OCI-LY3 (cell line): ENCODE measurements around the gene PHC1.
A peak's percentile ranks its signal among the peaks of the same experiment; 100 is the strongest.
"Not testable (repeated sequence)": the region's sequence is repeated elsewhere in the genome, so short reads cannot be mapped to it uniquely, and the experiment has no call there.

Experiments
- H2AFZ ChIP-seq: fragments of 200-600, 300-600 bp; shearing (Covaris generic); 2 replicates; pipeline ENCODE4 v1.6.0; 2014; ENCODE audit warnings: antibody characterized with exemption, low read depth, low read length
- H3K27ac ChIP-seq: fragments of 200-600, 300-600 bp; sonication (generic); 2 replicates; pipeline ENCODE4 v1.5.1; 2014; ENCODE audit warnings: mild to moderate bottlenecking, low read length, moderate library complexity, mixed read lengths
- H3K27me3 ChIP-seq: fragments of 200-600, 300-600 bp; sonication (generic); 2 replicates; pipeline ENCODE4 v1.6.1; 2014; ENCODE audit warnings: low read depth, low read length, mixed read lengths
- H3K36me3 ChIP-seq: fragments of 200-600, 300-600 bp; sonication (generic); replicated peaks from 2 replicates; pipeline ENCODE3; 2014; ENCODE audit warnings: low read depth, low read length, mixed read lengths
- H3K4me1 ChIP-seq: fragments of 300-600, 200-600 bp; sonication (generic); 2 replicates; pipeline ENCODE4 v1.6.1; 2014; ENCODE audit warnings: low read length, mixed read lengths
- H3K4me2 ChIP-seq: fragments of 200-600, 300-600 bp; sonication (generic); 2 replicates; pipeline ENCODE4 v1.6.1; 2014; ENCODE audit warnings: low read length, mixed read lengths
- H3K4me3 ChIP-seq: fragments of 300-600, 200-600 bp; sonication (generic); 2 replicates; pipeline ENCODE4 v1.5.1; 2014; ENCODE audit warnings: antibody characterized with exemption, mild to moderate bottlenecking, low read length, moderate library complexity
- H3K79me2 ChIP-seq: fragments of 300-600, 200-600 bp; shearing (Covaris generic); 2 replicates; pipeline ENCODE4 v1.6.1; 2014; ENCODE audit warnings: mild to moderate bottlenecking, low read length, mixed read lengths
- H3K9ac ChIP-seq: fragments of 300-600, 200-600 bp; shearing (Covaris generic); 2 replicates; pipeline ENCODE4 v1.6.0; 2014; ENCODE audit warnings: mild to moderate bottlenecking, low read length, moderate library complexity
- H3K9me3 ChIP-seq: fragments of 200-600, 300-600 bp; shearing (Covaris generic); 2 replicates; pipeline ENCODE4 v1.6.1; 2014; ENCODE audit warnings: low read length, mixed read lengths; ENCODE audit not compliant: insufficient read depth
- H4K20me1 ChIP-seq: fragments of 200-600, 300-600 bp; sonication (generic); 2 replicates; pipeline ENCODE4 v1.6.1; 2016; ENCODE audit warnings: low read length, mixed read lengths; ENCODE audit not compliant: insufficient read depth
- CTCF ChIP-seq: fragments of 200-600, 300-600 bp; sonication (generic); IDR thresholded peaks from 2 replicates; pipeline ENCODE4 v1.5.1; 2014; ENCODE audit warnings: antibody characterized with exemption, low read length, low read depth
- EZH2phosphoT487 ChIP-seq: fragments of 200-600 bp; shearing (Covaris generic); IDR thresholded peaks from 2 replicates; pipeline ENCODE4 v1.6.1; 2018; ENCODE audit warnings: antibody characterized with exemption, mixed run types, low read depth

PHC1 gene

GRCh38 chr12:8914033-8914715, at the start of gene PHC1:
PHC1 (plus strand) TSS chr12:8914509; CDS start chr12:8917678, 3,169 bp downstream.
- Histone ChIP-seq H2AFZ (peak within 1 kb of the TSS; percentile 100), H3K4me1 (peaks cover 14% of the 10 kb centered on the region), H3K4me2 (peak within 1 kb of the TSS; percentile 98), H3K4me3 (peak within 1 kb of the TSS; percentile 100), H3K9ac (peak within 1 kb of the TSS; percentile 84)
- not testable (repeated sequence) for H3K36me3 ChIP-seq, H3K79me2 ChIP-seq, H3K27me3 ChIP-seq, H3K9me3 ChIP-seq, H4K20me1 ChIP-seq, H3K27ac ChIP-seq
- TF ChIP-seq CTCF, result peak; percentile 51

GRCh38 chr12:8866429-8866828, 47.9 kb upstream of the PHC1 start:
- Histone ChIP-seq H2AFZ (no peak overlapping the region), H3K4me3 (no peak overlapping the region), H3K36me3 (no peaks in the 10 kb centered on the region), H3K4me1 (peaks cover 14% of the 10 kb centered on the region), H4K20me1 (no peaks in the 10 kb centered on the region), H3K27me3 (no peaks in the 10 kb centered on the region), H3K27ac (no peak overlapping the region), H3K9ac (no peak overlapping the region), H3K9me3 (no peaks in the 10 kb centered on the region), H3K4me2 (peak overlapping the region; percentile 51), H3K79me2 (no peaks in the 10 kb centered on the region)
- no peak for TF ChIP-seq CTCF
- no peak for TF ChIP-seq EZH2phosphoT487

- peaks cover 14% of the 10 kb centered on the region for H3K4me1 ChIP-seq
- TF ChIP-seq EZH2phosphoT487 (no peak), CTCF (no peak)
- H3K9ac ChIP-seq, result no peak overlapping the region
- no peaks in the 10 kb centered on the region for H3K27me3 ChIP-seq
- H3K4me2 ChIP-seq, result peak overlapping the region; percentile 51
- H4K20me1 ChIP-seq, result no peaks in the 10 kb centered on the region
- H3K27ac ChIP-seq, result no peak overlapping the region
- H3K79me2 ChIP-seq, result no peaks in the 10 kb centered on the region
- H2AFZ ChIP-seq, result no peak overlapping the region
- H3K36me3 ChIP-seq, result no peaks in the 10 kb centered on the region
- H3K9me3 ChIP-seq, result no peaks in the 10 kb centered on the region
- H3K4me3 ChIP-seq, result no peak overlapping the region
These were observed 47.3 kb upstream of the PHC1 start for GRCh38 chr12:8867009-8867408.

- Histone ChIP-seq H3K79me2 (no peaks in the 10 kb centered on the region), H2AFZ (no peak overlapping the region), H3K4me1 (peaks cover 14% of the 10 kb centered on the region), H3K27ac (no peak overlapping the region), H3K36me3 (no peaks in the 10 kb centered on the region), H3K9me3 (no peaks in the 10 kb centered on the region), H3K4me2 (no peak overlapping the region), H4K20me1 (no peaks in the 10 kb centered on the region), H3K9ac (no peak overlapping the region), H3K4me3 (no peak overlapping the region), H3K27me3 (no peaks in the 10 kb centered on the region)
- no peak for TF ChIP-seq CTCF
- no peak for TF ChIP-seq EZH2phosphoT487
These were observed 46.5 kb upstream of the PHC1 start for GRCh38 chr12:8867786-8868185.
